HG02642 (cell line): ENCODE data around the gene PAX2.
"Not testable (repeated sequence)": the region's sequence is repeated elsewhere in the genome, so short reads cannot be mapped to it uniquely, and the experiment has no call there.

Experiments
- ATAC-seq: cut with Tn5 transposase; IDR thresholded peaks from one replicate; pipeline ENCODE4 v1.9.1; 2021; ENCODE audit warnings: mild to moderate bottlenecking; ENCODE audit not compliant: unreplicated experiment, poor library complexity

PAX2 gene

DNA sequence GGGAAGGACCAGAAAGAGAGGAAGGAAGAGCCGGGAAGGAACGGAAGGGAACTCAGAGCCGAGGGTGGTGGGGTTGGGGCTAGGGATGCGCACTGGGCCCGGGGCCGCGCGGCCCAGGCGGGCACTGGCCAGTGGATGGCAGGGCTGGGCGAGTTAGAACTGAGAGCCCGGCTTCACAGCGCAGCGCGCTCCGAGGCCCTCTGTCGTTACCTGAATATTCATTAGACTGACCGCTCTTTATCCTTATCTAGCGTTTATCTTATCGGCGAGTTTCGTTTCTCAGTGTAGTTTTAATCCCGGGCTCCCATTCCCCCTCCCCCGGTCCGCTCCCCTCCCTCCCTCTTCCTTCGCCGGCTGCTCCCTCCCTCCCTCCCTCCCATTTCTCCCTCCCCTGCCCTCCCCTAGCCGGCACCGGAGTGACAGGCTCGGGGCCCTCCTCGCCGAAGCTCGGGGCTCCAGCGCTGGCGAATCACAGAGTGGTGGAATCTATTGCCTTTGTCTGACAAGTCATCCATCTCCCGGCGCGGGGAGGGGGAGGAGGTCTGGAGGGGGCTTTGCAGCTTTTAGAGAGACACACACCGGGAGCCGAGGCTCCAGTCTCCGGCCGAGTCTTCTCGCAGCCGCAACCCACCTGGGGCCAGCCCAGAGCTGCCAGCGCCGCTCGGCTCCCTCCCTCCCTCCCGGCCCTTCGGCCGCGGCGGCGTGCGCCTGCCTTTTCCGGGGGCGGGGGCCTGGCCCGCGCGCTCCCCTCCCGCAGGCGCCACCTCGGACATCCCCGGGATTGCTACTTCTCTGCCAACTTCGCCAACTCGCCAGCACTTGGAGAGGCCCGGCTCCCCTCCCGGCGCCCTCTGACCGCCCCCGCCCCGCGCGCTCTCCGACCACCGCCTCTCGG is at the start of gene PAX2:
Gene PAX2 (plus strand): TSS at position 596 of the 895 bp plus-strand sequence. CDS start 679 bp downstream, outside the sequence.
- ATAC-seq, result no peak

DNA sequence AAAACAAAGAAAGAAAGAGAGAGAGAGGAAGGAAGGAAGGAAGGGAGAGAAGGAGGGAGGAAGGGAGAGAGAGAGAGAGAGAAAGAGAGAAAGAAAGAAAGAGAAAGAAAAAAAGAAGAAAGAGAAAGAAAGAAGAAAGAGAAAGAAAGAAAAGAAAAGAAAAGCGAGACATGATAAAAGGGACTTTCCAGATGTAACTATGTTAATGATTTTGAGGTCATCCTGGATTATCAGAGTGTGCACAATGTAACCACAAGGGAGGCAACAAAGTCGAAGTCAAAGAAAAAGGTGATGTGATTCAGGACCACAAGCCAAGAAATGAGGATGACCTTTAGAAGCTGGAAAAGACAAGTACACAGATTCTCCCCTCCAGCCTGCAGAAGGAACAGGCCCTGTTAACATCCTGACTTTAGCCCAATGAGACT is 48.9 kb upstream of the PAX2 start:
- ATAC-seq, result no peak

GRCh38 chr10:100697070-100697469 is 48.3 kb upstream of the PAX2 start:
- ATAC-seq, result no peak

- ATAC-seq, result no peak
Measured at GRCh38 chr10:100697631-100698030, 47.8 kb upstream of the PAX2 start.

DNA sequence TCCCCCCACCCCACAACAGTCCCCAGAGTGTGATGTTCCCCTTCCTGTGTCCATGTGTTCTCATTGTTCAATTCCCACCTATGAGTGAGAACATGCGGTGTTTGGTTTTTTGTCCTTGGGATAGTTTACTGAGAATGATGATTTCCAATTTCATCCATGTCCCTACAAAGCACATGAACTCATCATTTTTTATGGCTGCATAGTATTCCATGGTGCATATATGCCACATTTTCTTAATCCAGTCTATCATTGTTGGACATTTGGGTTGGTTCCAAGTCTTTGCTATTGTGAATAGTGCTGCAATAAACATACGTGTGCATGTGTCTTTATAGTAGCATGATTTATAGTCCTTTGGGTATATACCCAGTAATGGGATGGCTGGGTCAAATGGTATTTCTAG is 43.7 kb upstream of the PAX2 start:
- not testable (repeated sequence) for ATAC-seq

DNA sequence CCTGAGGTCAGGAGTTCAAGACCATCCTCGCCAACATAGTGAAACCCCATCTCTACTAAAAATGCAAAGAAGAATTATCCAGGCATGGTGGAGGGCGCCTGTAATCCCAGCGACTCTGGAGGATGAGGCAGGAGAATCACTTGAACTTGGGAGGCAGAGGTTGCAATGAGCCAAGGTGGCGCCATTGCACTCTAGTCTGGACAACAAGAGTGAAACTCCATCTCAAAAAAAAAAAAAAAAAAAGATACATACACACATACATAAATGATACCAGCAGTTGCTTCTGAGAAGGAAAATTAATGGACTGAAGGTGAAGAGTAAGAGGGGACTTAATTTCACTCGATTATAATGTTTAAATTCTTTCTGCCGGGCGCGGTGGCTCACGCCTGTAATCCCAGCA is 40.2 kb upstream of the PAX2 start:
- no peak for ATAC-seq

DNA sequence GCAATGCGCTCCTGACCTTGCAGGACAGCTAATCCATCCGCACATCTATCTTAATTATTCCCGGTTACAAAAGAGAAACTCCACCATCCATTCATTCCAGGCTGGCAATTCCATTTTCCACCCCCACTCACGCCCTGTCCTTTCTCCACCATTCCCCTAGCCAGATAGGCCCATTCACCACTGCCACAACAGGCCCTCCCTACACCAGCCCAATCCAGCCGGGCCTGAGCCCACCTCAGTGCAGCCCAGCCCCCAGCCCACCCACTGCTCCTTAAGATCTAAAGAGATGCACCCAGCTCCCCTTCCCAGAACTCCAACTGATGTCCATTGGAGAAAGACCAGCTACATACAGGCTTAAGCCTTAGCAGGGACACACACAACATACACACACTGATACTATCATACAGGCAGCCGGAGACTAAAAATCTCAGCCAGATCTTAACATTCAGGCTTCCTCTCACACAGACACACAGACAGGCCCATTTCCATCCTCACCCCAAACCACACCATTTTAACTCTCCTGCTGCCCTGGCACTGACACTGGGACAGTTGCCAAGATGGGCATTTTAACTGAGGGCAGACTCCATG is 38.0 kb upstream of the PAX2 start:
- ATAC-seq, result no peak

- ATAC-seq, result no peak
Measured at GRCh38 chr10:100709146-100710082, 36.0 kb upstream of the PAX2 start.

DNA sequence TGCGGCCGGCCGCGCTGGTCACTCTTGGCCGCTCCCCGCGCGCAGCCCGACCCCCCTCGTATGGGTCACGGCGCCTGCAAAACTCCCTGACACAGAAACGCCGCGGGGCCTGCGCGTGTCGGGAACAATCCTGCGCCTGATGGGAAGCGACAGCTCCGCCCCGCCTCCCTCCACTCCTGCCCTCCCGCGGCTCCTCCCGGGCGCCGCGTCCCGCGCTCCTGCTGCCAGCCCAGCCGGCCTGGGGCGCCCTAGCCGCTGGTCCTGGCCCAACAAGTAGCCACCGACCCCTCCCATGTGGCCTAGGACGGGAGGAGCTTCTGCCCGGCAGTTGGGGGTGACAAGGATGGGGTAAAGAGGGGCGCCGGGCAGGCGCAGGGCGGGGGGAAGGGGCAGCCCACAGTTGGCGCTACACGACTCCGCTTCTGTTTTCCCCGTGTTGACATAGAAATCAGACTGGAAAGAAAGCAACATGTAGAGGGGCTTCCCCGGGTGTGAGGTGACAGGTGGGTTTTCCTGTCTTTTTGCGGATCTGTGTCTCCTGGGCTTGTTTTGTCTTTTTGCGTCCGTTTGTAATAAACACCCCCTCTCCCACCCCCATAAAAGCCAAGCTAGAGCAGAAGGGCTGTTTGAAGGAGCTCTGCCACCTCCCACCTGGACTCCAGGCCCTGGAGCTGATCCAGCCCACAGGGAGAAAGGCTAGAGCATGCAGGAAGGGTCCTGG is 35.1 kb upstream of the PAX2 start:
- no peak for ATAC-seq

DNA sequence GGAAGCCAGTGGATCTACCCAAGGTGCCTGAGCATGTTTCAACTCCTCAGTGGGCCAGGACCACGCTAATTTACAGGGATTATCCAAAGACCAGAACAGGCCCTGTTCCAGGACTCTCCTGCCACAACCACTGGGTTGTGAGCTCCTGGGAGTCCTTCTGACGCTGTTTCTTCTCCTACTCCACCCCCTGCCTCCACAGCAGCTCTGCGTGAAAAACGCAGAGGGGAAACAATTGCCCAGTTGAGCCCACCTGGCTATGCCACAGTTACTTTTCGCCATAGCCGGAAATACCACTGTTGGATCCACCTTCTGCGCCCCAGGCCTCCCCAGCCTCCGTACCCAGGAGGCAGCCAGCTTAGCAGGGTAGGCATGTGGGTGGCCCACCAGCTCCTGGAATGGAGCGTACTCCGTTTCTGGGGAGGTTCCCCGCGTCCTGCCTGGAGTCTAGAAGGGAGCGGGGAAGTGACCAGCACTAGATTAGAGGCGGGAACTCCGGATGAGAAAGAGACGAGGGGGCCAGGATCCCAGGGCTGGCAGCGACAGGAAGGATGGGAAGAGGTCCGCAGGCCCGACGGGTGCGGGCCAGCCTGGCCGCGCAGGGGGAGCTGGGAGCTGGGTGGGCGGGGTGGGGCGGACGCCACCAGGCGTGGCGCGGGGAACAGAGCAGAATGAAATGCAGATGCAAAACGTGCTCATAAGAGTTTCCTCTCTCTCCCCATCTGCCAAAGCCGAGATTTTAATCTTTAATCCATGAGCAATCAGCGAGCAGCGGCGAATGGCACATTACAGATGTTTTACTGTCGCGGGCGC is 32.1 kb upstream of the PAX2 start:
- no peak for ATAC-seq

GRCh38 chr10:100713859-100714565 is 31.4 kb upstream of the PAX2 start:
- ATAC-seq, result no peak

- no peak for ATAC-seq
Measured at GRCh38 chr10:100714566-100714950, 30.8 kb upstream of the PAX2 start.

GRCh38 chr10:100715101-100715444 is 30.3 kb upstream of the PAX2 start:
- ATAC-seq, result no peak

- no peak for ATAC-seq
Measured at GRCh38 chr10:100715445-100716385, 29.7 kb upstream of the PAX2 start.

- no peak for ATAC-seq
Measured at GRCh38 chr10:100717166-100717565, 28.2 kb upstream of the PAX2 start.

DNA sequence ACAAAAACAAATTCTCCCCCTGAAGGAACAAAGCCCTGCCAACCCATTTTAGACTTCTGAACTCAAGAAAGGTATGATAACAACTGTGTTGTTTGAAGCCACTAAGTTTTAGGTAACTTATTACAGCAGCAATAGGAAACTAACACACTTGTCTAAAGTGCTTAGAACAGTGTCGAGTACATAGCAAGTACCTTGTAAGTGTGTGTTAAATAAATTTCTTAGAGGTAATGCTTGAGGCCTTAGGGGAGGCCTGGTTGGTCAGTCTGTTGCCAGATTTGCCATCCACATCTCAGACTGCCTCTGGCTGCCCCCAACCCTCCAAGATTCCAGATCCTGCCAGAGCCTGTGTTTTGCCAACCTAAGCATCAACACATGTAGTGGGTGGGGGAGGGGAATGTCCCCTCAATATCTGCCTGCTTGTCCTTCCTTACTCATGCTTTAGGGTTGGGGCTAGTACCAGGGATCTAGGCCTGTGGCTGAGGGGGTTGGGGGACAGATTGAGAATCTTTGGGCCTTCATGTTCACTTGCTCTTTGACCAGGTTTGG is 27.1 kb upstream of the PAX2 start:
- no peak for ATAC-seq

- ATAC-seq, result no peak
Measured at GRCh38 chr10:100723180-100723579, 22.2 kb upstream of the PAX2 start.
